Stimulated activated CD4-positive, alpha-beta T cell treated with anti-CD3 and anti-CD28 coated beads, Interleukin-2, amount 100 ng/mL, for 4 hours (primary cell): ENCODE data around the gene HUS1B.
"Not testable (repeated sequence)": the region's sequence is repeated elsewhere in the genome, so short reads cannot be mapped to it uniquely, and the experiment has no call there.

ENCODE experiments used
- DNase-seq: peaks from one replicate; pipeline ENCODE4 v3.0.0-alpha.2; 2020; ENCODE audit warnings: low read depth

The HUS1B gene

GRCh38 chr6:678520-678919 is 21.6 kb upstream of the HUS1B start:
- no peak for DNase-seq

- DNase-seq = no peak
These were observed 21.0 kb upstream of the HUS1B start for GRCh38 chr6:677919-678318.

GRCh38 chr6:674956-675355 is 18.1 kb upstream of the HUS1B start:
- DNase-seq = no peak

GRCh38 chr6:674406-674805 is 17.5 kb upstream of the HUS1B start:
- no peak for DNase-seq

- no peak for DNase-seq
These were observed 10.5 kb upstream of the HUS1B start for GRCh38 chr6:667253-667927.

- no peak for DNase-seq
These were observed 8.7 kb upstream of the HUS1B start for GRCh38 chr6:665403-666267.

- DNase-seq = not testable (repeated sequence)
These were observed 6.9 kb upstream of the HUS1B start for GRCh38 chr6:663788-664187.

GRCh38 chr6:659716-660581 is 3.0 kb upstream of the HUS1B start:
- no peak for DNase-seq

GRCh38 chr6:658244-658643 is 1.3 kb upstream of the HUS1B start:
- no peak for DNase-seq

- no peak for DNase-seq
These were observed 843 bp upstream of the HUS1B start for GRCh38 chr6:657743-658142.

GRCh38 chr6:654136-654535 is 2.8 kb downstream of the HUS1B start:
- DNase-seq = no peak

- no peak for DNase-seq
These were observed 4.0 kb downstream of the HUS1B start for GRCh38 chr6:652865-653264.

- no peak for DNase-seq
These were observed 6.8 kb downstream of the HUS1B start for GRCh38 chr6:650098-650497.

- DNase-seq = no peak
These were observed 14.1 kb downstream of the HUS1B start for GRCh38 chr6:642805-643204.

GRCh38 chr6:641225-641985 is 15.5 kb downstream of the HUS1B start:
- DNase-seq = no peak

GRCh38 chr6:636488-636887 is 20.4 kb downstream of the HUS1B start:
- no peak for DNase-seq

GRCh38 chr6:635233-635632 is 21.7 kb downstream of the HUS1B start:
- DNase-seq = no peak

GRCh38 chr6:633611-634010 is 23.3 kb downstream of the HUS1B start:
- no peak for DNase-seq

GRCh38 chr6:628766-629165 is 28.1 kb downstream of the HUS1B start:
- DNase-seq = no peak

- no peak for DNase-seq
These were observed 30.7 kb downstream of the HUS1B start for GRCh38 chr6:626236-626635.

- no peak for DNase-seq
These were observed 31.9 kb downstream of the HUS1B start for GRCh38 chr6:624979-625378.

GRCh38 chr6:622462-622861 is 34.4 kb downstream of the HUS1B start:
- DNase-seq = no peak
